Activated CD8-positive, alpha-beta T cell treated with anti-CD3 and anti-CD28 coated beads, Interleukin-2, amount 10 ng/mL, durations not matched to agents 7 days and 5 days (primary cell): ENCODE results near the gene COL2A1. TPM values are rescaled to one million over a fixed set of nuclear protein-coding genes. Genes with fewer than 3 reads are reported as not detected.

ENCODE experiments used
- ATAC-seq: fragments of 150-1000 bp; cut with Tn5 transposase; one replicate; pipeline ENCODE4 v1.10.0; 2021; ENCODE audit warnings: moderate library complexity
- CTCF ChIA-PET: fragments of 350-600 bp; sonication (Branson Sonifier 250); formaldehyde crosslinking; loops from one replicate; lab custom pipeline; 2021; ENCODE audit warnings: antibody characterized with exemption; lab: Charles Lee
- POLR2A ChIA-PET: fragments of 350-600 bp; sonication (Branson Sonifier 250); formaldehyde crosslinking; loops from one replicate; lab custom pipeline; 2021; ENCODE audit warnings: antibody characterized with exemption; lab: Charles Lee
- DNase-seq: peaks from one replicate; pipeline ENCODE4 v3.0.0-alpha.2; 2020
- H3K27ac Mint-ChIP-seq: one replicate; pipeline ENCODE4 v1.8.0; 2021; ENCODE audit warnings: mild to moderate bottlenecking, mixed read lengths
- H3K27me3 Mint-ChIP-seq: one replicate; pipeline ENCODE4 v1.8.0; 2021; ENCODE audit warnings: low read depth, mixed read lengths
- H3K36me3 Mint-ChIP-seq: one replicate; pipeline ENCODE4 v1.8.0; 2021; ENCODE audit warnings: low read depth, mixed read lengths
- H3K4me1 Mint-ChIP-seq: one replicate; pipeline ENCODE4 v1.8.0; 2021; ENCODE audit warnings: low read depth, mixed read lengths
- H3K4me3 Mint-ChIP-seq: one replicate; pipeline ENCODE4 v1.8.0; 2021; ENCODE audit warnings: mild to moderate bottlenecking, mixed read lengths
- H3K9me3 Mint-ChIP-seq: one replicate; pipeline ENCODE4 v1.8.0; 2022; ENCODE audit warnings: mixed read lengths; ENCODE audit not compliant: insufficient read depth
- total RNA-seq, 2 experiments: library from RNA; stranded (reverse); gene quantifications; one replicate each; pipeline ENCODE4 v1.2.3, GENCODE V29; 2021

COL2A1 gene
- total RNA-seq, 2 experiments from 2014 or later, result not detected

DNA sequence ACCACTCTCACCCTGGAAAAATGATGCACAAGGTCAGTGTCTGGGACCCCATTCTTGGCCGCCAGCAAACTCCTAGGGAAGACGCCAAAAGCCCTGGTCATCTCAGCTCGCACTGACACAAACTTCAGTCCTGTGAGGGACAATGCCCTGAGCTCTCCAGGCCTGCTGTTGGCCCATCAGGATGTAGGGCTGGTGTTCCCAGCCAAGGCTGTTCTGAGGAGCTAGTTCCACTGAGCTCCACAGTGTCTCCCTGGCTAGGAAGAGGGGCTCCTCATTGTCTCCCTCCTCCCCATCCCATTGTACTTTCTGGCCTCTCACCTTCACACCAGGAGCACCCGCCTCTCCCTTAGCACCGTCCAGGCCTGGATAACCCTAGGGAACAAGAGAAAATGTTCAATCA is 10.8 kb downstream of the COL2A1 start:
- H3K9me3 Mint-ChIP-seq, result no peaks in the 10 kb centered on the region
- peaks cover 32% of the 10 kb centered on the region for H3K4me1 Mint-ChIP-seq
- H3K27ac Mint-ChIP-seq, result no peak overlapping the region
- H3K27me3 Mint-ChIP-seq, result peaks cover 71% of the 10 kb centered on the region
- ChIA-PET CTCF (interaction anchor here (1.1 kb wide), 1 partner anchor 30 kb away, joined by 6 read pairs; the partner anchor contains the start of gene TMEM106C), POLR2A (interaction anchor here (0.6 kb wide), 1 partner anchor 222 kb away, joined by 3 read pairs; no protein-coding TSS in a partner anchor)
- H3K4me3 Mint-ChIP-seq, result no peak overlapping the region
- DNase-seq, result no peak
- no peaks in the 10 kb centered on the region for H3K36me3 Mint-ChIP-seq
- ATAC-seq, result no peak

GRCh38 chr12:47992776-47993175 is 11.5 kb downstream of the COL2A1 start:
- H3K4me3 Mint-ChIP-seq, result no peak overlapping the region
- DNase-seq, result no peak
- no peak overlapping the region for H3K27ac Mint-ChIP-seq
- H3K9me3 Mint-ChIP-seq, result no peaks in the 10 kb centered on the region
- H3K4me1 Mint-ChIP-seq, result peaks cover 32% of the 10 kb centered on the region
- no peaks in the 10 kb centered on the region for H3K36me3 Mint-ChIP-seq
- CTCF ChIA-PET, result interaction anchor here (1.1 kb wide), 1 partner anchor 30 kb away, joined by 6 read pairs; the partner anchor contains the start of gene TMEM106C
- H3K27me3 Mint-ChIP-seq, result peaks cover 67% of the 10 kb centered on the region
- ATAC-seq, result no peak
- POLR2A ChIA-PET, result no interaction called here

DNA sequence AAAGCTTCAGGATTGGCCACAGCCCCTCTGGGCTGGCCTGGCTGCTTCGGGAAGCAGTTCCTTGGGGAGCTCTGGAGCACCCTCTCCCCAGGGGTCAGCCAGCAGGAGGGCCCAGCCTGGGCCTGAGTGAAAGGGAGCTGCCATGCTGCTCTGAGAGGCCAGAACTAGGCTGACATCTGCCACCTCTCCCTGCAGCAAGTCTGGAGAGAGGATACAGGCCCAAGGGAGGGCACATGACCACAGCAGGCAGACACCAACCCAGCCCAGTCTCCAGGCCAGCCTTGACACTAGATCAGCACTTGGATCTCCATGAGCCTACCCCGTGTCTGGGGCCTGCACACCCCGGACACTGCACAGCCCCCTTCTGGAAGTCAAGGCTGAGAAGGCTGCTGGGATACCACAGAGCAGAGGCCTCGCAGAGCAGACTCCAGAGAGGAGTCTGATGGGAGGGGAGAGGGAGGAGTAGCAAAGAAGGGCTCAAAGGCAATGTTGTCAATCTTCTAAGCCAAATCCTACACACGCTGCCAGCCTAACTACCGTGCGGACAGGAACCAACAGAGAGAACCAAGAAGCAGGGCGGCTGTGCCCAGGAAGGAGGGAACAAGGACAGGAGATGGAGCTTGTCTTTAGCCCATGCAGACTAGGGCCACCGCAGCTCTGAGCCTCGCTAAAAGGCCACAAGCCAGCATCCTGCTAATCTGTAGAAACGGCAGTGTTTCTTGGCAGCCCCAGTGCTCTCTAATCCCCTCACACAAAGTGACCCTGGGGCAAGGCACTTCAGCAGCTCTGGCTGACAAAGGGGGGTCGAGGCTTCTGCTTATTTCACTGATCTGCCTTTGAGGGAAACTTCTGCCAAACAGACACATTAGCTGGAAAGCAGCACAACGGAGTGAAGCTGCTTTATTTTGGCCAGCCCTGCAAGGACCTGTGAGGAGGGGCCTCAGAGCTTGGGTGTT is 12.9 kb downstream of the COL2A1 start:
- peak overlapping the region; percentile 6 for H3K4me3 Mint-ChIP-seq
- peaks cover 33% of the 10 kb centered on the region for H3K4me1 Mint-ChIP-seq
- CTCF ChIA-PET, result interaction anchor here (0.8 to 2.0 kb wide), 13 partner anchors 9 to 250 kb away, joined by 3 to 12 read pairs (median 4); partner anchors contain the start of genes ASB8 and TMEM106C
- peak overlapping the region; percentile 72 for H3K27ac Mint-ChIP-seq
- ATAC-seq (no peak), DNase-seq (no peak)
- peaks cover 65% of the 10 kb centered on the region for H3K27me3 Mint-ChIP-seq
- no peaks in the 10 kb centered on the region for H3K9me3 Mint-ChIP-seq
- POLR2A ChIA-PET, result interaction anchor here (0.6 kb wide), 1 partner anchor 700 kb away, joined by 3 read pairs; no protein-coding TSS in a partner anchor
- no peaks in the 10 kb centered on the region for H3K36me3 Mint-ChIP-seq

DNA sequence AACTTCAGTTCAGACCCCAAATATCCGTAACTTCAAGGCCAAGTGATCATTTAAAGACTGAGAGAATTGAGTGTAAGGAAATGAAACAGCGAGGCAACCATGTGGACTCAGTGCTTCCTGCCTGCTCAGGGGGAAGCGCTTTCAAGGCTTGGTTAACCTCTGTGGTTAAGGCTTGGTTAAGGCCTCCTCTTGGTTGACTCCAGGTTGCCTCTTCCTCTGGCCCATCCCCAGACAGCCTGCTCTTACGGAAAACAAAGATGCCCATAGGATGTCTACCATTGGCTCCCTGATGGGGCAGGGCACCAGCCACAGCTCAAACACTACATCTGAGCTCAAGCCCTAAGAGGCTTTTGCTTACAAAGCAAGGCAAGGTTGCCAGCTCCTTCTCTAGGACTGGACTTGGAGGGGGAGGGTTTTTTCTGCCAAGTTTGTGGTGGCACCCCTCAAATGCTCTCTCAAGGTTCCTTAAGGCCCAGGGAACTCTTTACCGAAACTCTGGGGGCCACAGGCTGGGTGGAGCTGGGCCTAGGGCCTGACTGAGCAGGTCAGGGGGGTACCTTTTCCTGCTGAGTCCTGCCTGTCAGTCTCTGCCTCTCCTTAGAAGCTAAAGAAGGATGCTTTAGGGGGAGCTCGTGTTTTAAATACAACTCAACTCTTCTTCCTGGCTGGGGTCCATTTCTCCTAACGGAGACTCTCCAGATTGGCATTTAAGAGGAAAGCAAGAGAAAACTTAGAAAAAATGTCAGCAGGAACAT is 13.7 kb downstream of the COL2A1 start:
- CTCF ChIA-PET, result interaction anchor here (1.0 to 2.0 kb wide), 11 partner anchors 10 to 249 kb away, joined by 3 to 12 read pairs (median 4); partner anchors contain the start of genes ASB8 and TMEM106C
- peaks cover 33% of the 10 kb centered on the region for H3K4me1 Mint-ChIP-seq
- H3K27me3 Mint-ChIP-seq, result peaks cover 58% of the 10 kb centered on the region
- ATAC-seq, result peak; percentile 95
- no peaks in the 10 kb centered on the region for H3K9me3 Mint-ChIP-seq
- POLR2A ChIA-PET, result no interaction called here
- H3K27ac Mint-ChIP-seq, result peak overlapping the region; percentile 72
- DNase-seq, result peak; percentile 90
- H3K36me3 Mint-ChIP-seq, result no peaks in the 10 kb centered on the region
- H3K4me3 Mint-ChIP-seq, result peak overlapping the region; percentile 6

GRCh38 chr12:47989666-47990065 is 14.6 kb downstream of the COL2A1 start:
- Mint-ChIP-seq H3K27me3 (peaks cover 57% of the 10 kb centered on the region), H3K4me3 (peak overlapping the region; percentile 18)
- ATAC-seq, result no peak

DNA sequence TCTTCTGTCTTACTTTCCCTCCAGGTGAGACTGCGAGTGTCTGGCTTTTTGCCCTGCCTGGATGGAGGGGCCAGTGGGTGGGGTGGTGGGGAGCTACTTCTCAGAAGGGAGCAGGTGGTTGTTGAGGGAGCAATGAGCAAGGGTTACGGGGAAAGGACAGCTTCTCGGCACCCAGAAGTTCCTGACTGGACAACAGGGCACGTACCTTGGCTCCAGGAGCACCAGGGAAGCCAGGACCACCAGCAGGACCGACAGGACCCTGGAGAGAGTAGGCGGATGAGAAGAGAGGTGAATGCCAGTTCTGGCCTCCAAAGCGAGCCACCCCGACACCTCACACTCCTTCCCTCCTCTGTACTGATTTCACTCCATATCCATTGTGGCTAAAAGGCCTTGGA is 15.3 kb downstream of the COL2A1 start:
- DNase-seq (no peak), ATAC-seq (no peak)
- Mint-ChIP-seq H3K9me3 (no peaks in the 10 kb centered on the region), H3K36me3 (no peaks in the 10 kb centered on the region), H3K27me3 (peaks cover 55% of the 10 kb centered on the region), H3K4me1 (peaks cover 33% of the 10 kb centered on the region), H3K4me3 (no peak overlapping the region), H3K27ac (peak overlapping the region; percentile 57)
- ChIA-PET CTCF (interaction anchor here (1.6 kb wide), 1 partner anchor 26 kb away, joined by 3 read pairs; the partner anchor contains the start of gene TMEM106C), POLR2A (no interaction called here)

More at GRCh38 chr12:47989666-47990065, 14.6 kb downstream of the COL2A1 start:
- no peak for DNase-seq
- Mint-ChIP-seq H3K4me1 (peaks cover 33% of the 10 kb centered on the region), H3K27ac (peak overlapping the region; percentile 72), H3K36me3 (no peaks in the 10 kb centered on the region), H3K9me3 (no peaks in the 10 kb centered on the region)
- ChIA-PET POLR2A (no interaction called here), CTCF (interaction anchor here (1.0 to 1.7 kb wide), 4 partner anchors 26 to 176 kb away, joined by 3 to 12 read pairs (median 4); partner anchors contain the start of gene TMEM106C)

DNA sequence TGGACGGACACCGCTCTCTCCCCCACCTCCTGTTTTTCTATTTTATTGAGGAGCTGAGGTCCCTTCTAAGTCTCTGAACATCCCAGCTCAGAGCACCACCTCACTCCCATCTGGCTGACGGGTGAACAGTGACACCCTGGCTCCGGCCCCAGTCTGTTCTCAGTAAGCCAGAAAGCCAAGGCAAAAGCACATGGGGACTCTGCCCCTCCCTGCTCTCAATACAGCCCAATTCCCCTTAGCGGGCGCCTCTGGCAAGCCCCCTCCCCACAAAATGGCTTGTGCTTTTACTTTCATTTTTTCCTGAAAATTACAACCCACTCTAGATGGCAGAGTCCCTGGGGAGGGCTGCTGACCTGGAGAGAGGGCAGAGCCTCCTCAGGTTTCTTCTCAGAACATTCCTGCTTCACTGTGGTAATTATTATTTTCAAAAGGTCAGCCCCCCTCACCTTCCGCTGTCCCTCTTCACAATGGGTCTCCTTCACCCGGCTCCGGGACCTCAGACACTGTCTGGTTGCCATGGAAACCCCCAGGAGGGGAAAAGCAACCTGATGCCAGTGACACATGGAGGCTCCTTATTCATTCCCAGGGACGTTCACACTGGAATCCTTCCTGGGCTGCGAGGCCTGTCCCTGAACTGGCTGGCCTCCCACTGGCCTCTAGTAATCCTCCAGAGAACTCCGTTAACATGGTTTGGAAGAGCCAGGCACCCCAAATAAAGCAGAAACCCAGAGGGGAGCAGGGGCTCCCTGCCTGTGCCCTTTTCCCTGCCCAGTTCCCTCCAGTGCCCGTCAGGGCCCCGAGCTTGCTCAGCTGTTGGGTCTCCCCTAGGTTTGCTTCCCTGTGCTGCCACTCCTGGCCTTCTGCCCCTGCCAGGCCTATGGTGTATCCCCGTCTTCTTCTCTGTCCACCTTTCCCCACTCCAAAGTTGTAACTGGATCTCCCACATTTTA is 15.9 kb downstream of the COL2A1 start:
- POLR2A ChIA-PET, result no interaction called here
- H3K36me3 Mint-ChIP-seq, result no peaks in the 10 kb centered on the region
- no peak overlapping the region for H3K27ac Mint-ChIP-seq
- ATAC-seq (no peak), DNase-seq (no peak)
- H3K27me3 Mint-ChIP-seq, result peaks cover 48% of the 10 kb centered on the region
- H3K9me3 Mint-ChIP-seq, result no peaks in the 10 kb centered on the region
- peaks cover 33% of the 10 kb centered on the region for H3K4me1 Mint-ChIP-seq
- H3K4me3 Mint-ChIP-seq, result no peak overlapping the region
- CTCF ChIA-PET, result interaction anchor here (1.6 kb wide), 1 partner anchor 25 kb away, joined by 3 read pairs; the partner anchor contains the start of gene TMEM106C

DNA sequence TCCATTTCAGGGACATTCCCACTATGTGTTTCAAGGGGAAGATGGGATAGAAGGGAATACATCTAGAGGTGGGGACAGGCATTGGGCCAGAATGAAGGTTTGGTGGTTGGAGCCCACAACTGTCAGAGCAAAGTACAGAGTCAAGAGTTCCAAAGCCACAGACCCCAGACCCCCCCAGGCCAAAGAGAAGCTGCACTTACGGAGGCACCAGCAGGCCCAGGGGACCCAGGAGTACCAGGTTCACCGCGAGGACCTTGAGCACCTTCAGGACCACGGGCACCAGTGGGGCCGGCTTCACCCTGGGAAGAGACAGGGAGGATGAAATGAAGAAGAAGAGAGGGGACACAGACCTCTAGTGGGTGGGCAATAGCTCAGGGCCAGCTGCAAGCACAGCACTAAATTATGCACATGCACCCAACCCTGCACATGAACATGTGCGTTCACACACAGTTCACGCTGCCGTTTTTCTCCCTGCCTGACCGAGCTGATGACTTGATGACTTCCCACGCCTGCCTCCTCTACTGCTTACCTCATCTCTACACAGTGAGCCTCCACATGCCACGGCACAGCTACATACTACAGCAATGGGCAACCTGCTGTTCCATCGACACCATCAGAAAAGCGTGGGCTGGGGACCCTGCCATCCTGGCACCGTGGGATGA is 16.7 kb downstream of the COL2A1 start:
- no peaks in the 10 kb centered on the region for H3K36me3 Mint-ChIP-seq
- ChIA-PET POLR2A (no interaction called here), CTCF (interaction anchor here (1.6 kb wide), 1 partner anchor 24 kb away, joined by 3 read pairs; the partner anchor contains the start of gene TMEM106C)
- ATAC-seq (no peak), DNase-seq (no peak)
- H3K27ac Mint-ChIP-seq, result no peak overlapping the region
- peaks cover 33% of the 10 kb centered on the region for H3K4me1 Mint-ChIP-seq
- H3K27me3 Mint-ChIP-seq, result peaks cover 41% of the 10 kb centered on the region
- H3K9me3 Mint-ChIP-seq, result no peaks in the 10 kb centered on the region
- H3K4me3 Mint-ChIP-seq, result no peak overlapping the region

GRCh38 chr12:47986832-47987231 is 17.4 kb downstream of the COL2A1 start:
- no peaks in the 10 kb centered on the region for H3K9me3 Mint-ChIP-seq
- H3K27me3 Mint-ChIP-seq, result peaks cover 35% of the 10 kb centered on the region

GRCh38 chr12:47986291-47986660 is 18.0 kb downstream of the COL2A1 start:
- Mint-ChIP-seq H3K27me3 (peaks cover 33% of the 10 kb centered on the region), H3K4me1 (peaks cover 28% of the 10 kb centered on the region), H3K36me3 (no peaks in the 10 kb centered on the region), H3K9me3 (no peaks in the 10 kb centered on the region), H3K4me3 (no peak overlapping the region), H3K27ac (no peak overlapping the region)
- ATAC-seq (no peak), DNase-seq (no peak)
- CTCF ChIA-PET, result no interaction called here
- POLR2A ChIA-PET, result no interaction called here

More at GRCh38 chr12:47986832-47987231, 17.4 kb downstream of the COL2A1 start:
- Mint-ChIP-seq H3K4me3 (no peak overlapping the region), H3K27ac (no peak overlapping the region), H3K4me1 (peaks cover 30% of the 10 kb centered on the region), H3K36me3 (no peaks in the 10 kb centered on the region)
- no peak for DNase-seq
- no peak for ATAC-seq
- POLR2A ChIA-PET, result no interaction called here
- CTCF ChIA-PET, result no interaction called here
